C4-2B (cell line): ENCODE results near the gene PRPF19.

Experiments used
- CTCF ChIP-seq: fragments of 450-650 bp; conservative IDR thresholded peaks from 2 replicates; pipeline ENCODE4 v1.5.1; 2017; ENCODE audit warnings: mild to moderate bottlenecking
- ZFX ChIP-seq: fragments of 450-650 bp; IDR thresholded peaks from 2 replicates; pipeline ENCODE4 v1.6.1; 2017

GRCh38 chr11:60925868-60926267, 19.5 kb upstream of the PRPF19 start:
- TF ChIP-seq CTCF = no peak
- no peak for TF ChIP-seq ZFX
